A673 (cell line): ENCODE data around the gene SUSD6. TPM values are rescaled to one million over a fixed set of nuclear protein-coding genes. Genes with fewer than 3 reads are reported as not detected.

Source experiments
- BruUV-seq: library from RNA; stranded (reverse); fragments of 400-500 nt; replicated peaks from 2 replicates; lab custom pipeline; 2021; lab: Mats Ljungman, UMichigan
- CTCF ChIA-PET: fragments of 300-600 bp; sonication (Branson Sonifier 250); formaldehyde crosslinking; loops from one replicate; lab custom pipeline; 2022; ENCODE audit warnings: antibody characterized with exemption; lab: Charles Lee
- POLR2A ChIA-PET: fragments of 300-600 bp; sonication (Branson Sonifier 250); formaldehyde crosslinking; loops from one replicate; lab custom pipeline; 2022; ENCODE audit warnings: antibody characterized with exemption; ENCODE audit not compliant: low non-redundant PET; lab: Charles Lee
- DNase-seq: peaks from one replicate; pipeline ENCODE4 v3.0.0-alpha.2; 2015; ENCODE audit warnings: low spot score
- H3K27ac ChIP-seq: fragments of 200-600 bp; sonication (generic); 2 replicates; pipeline ENCODE4 v1.5.1; 2016; ENCODE audit warnings: mixed run types, low read depth, mild to moderate bottlenecking, mixed read lengths, antibody characterized with exemption, low read length; ENCODE audit not compliant: poor library complexity, severe bottlenecking
- H3K27me3 ChIP-seq: fragments of 200-600 bp; sonication (generic); replicated peaks from 2 replicates; pipeline ENCODE4 v1.6.1; 2017; ENCODE audit warnings: mixed run types, low read depth, mild to moderate bottlenecking, mixed read lengths, antibody characterized with exemption, low read length; ENCODE audit not compliant: insufficient read depth, poor library complexity
- H3K36me3 ChIP-seq: fragments of 200-600 bp; sonication (generic); 2 replicates; pipeline ENCODE4 v1.6.1; 2016; ENCODE audit warnings: mixed run types, mild to moderate bottlenecking, mixed read lengths, antibody characterized with exemption, low read length; ENCODE audit not compliant: insufficient read depth, poor library complexity, severe bottlenecking
- H3K4me1 ChIP-seq: fragments of 200-600 bp; sonication (generic); 2 replicates; pipeline ENCODE4 v1.6.1; 2017; ENCODE audit warnings: mixed run types, mild to moderate bottlenecking, mixed read lengths, antibody characterized with exemption, low read length; ENCODE audit not compliant: insufficient read depth, poor library complexity, severe bottlenecking
- H3K4me3 ChIP-seq: fragments of 200-600 bp; sonication (generic); 2 replicates; pipeline ENCODE4 v1.5.1; 2016; ENCODE audit warnings: low read depth, mixed run types, mild to moderate bottlenecking, mixed read lengths, low read length; ENCODE audit not compliant: poor library complexity, severe bottlenecking
- H3K9me3 ChIP-seq: fragments of 200-600 bp; sonication (generic); 2 replicates; pipeline ENCODE4 v1.6.1; 2016; ENCODE audit warnings: mixed run types, low read depth, mild to moderate bottlenecking, mixed read lengths, antibody characterized with exemption, low read length; ENCODE audit not compliant: poor library complexity, severe bottlenecking
- CTCF ChIP-seq: fragments of 300-800, 200-600 bp; sonication (generic); conservative IDR thresholded peaks from 2 replicates; pipeline ENCODE4 v1.5.1; 2017; ENCODE audit warnings: low read depth, mild to moderate bottlenecking, antibody characterized with exemption, low read length, moderate library complexity, mixed read lengths
- EZH2 ChIP-seq: fragments of 200-600 bp; sonication (generic); IDR thresholded peaks from 2 replicates; pipeline ENCODE4 v1.6.1; 2017; ENCODE audit warnings: borderline replicate concordance, low read depth, mild to moderate bottlenecking, mixed read lengths, antibody characterized with exemption, low read length; ENCODE audit not compliant: poor library complexity, severe bottlenecking
- intact Hi-C: fragments of 100-400 bp; cut with micrococcal nuclease; formaldehyde crosslinking; loops from one replicate; pipeline ENCODE4 v1.10.0; 2022; ENCODE audit not compliant: unreplicated experiment
- total RNA-seq: library from RNA; stranded (reverse); gene quantifications from 2 replicates; pipeline ENCODE4 v1.2.3, GENCODE V29; 2021

The SUSD6 gene
- total RNA-seq, 1 experiment from 2014 or later: 9.2 TPM

GRCh38 chr14:69626132-69626500, 14.7 kb downstream of the SUSD6 start:
- no peak overlapping the region for H3K4me3 ChIP-seq
- ChIA-PET POLR2A (no interaction called here), CTCF (no interaction called here)
- TF ChIP-seq CTCF: no peak
- TF ChIP-seq EZH2: no peak
- DNase-seq: no peak
- H3K27ac ChIP-seq: no peak overlapping the region
- intact Hi-C loops: no loop called here
- H3K36me3 ChIP-seq: no peaks in the 10 kb centered on the region
- H3K27me3 ChIP-seq: no peaks in the 10 kb centered on the region
- no TSS peak for BruUV-seq
- H3K4me1 ChIP-seq: no peaks in the 10 kb centered on the region
- H3K9me3 ChIP-seq: no peaks in the 10 kb centered on the region

- ChIA-PET POLR2A (no interaction called here), CTCF (no interaction called here)
- intact Hi-C loops: loop anchor here (5.0 kb wide), 1 partner anchor 73 kb away; no protein-coding TSS in a partner anchor
- H3K27me3 ChIP-seq: no peaks in the 10 kb centered on the region
- no peaks in the 10 kb centered on the region for H3K36me3 ChIP-seq
- no peak overlapping the region for H3K27ac ChIP-seq
- H3K4me1 ChIP-seq: no peaks in the 10 kb centered on the region
- no peaks in the 10 kb centered on the region for H3K9me3 ChIP-seq
- H3K4me3 ChIP-seq: no peak overlapping the region
- DNase-seq: no peak
- no peak for TF ChIP-seq EZH2
- no peak for TF ChIP-seq CTCF
- no TSS peak for BruUV-seq
Measured at GRCh38 chr14:69629225-69630127, 18.1 kb downstream of the SUSD6 start.

GRCh38 chr14:69630360-69630759, 19.0 kb downstream of the SUSD6 start:
- no TSS peak for BruUV-seq
- H3K4me3 ChIP-seq: no peak overlapping the region
- ChIA-PET POLR2A (no interaction called here), CTCF (no interaction called here)
- no peaks in the 10 kb centered on the region for H3K4me1 ChIP-seq
- no peaks in the 10 kb centered on the region for H3K9me3 ChIP-seq
- DNase-seq: no peak
- intact Hi-C loops: loop anchor here (5.0 kb wide), 1 partner anchor 72 kb away; no protein-coding TSS in a partner anchor
- no peaks in the 10 kb centered on the region for H3K27me3 ChIP-seq
- H3K27ac ChIP-seq: no peak overlapping the region
- TF ChIP-seq CTCF (no peak), EZH2 (no peak)
- no peaks in the 10 kb centered on the region for H3K36me3 ChIP-seq
